GM12892 (cell line): Measurements from ENCODE around the gene CISD3.

Experiments
- POLR2A ChIP-seq: IDR thresholded peaks from 2 replicates; pipeline ENCODE4 v1.6.1; 2011; ENCODE audit warnings: low read depth, low read length, control low read depth
- POLR2AphosphoS5 ChIP-seq: IDR thresholded peaks from 2 replicates; pipeline ENCODE4 v1.6.1; 2011; ENCODE audit warnings: low read depth, low read length, control low read depth

DNA sequence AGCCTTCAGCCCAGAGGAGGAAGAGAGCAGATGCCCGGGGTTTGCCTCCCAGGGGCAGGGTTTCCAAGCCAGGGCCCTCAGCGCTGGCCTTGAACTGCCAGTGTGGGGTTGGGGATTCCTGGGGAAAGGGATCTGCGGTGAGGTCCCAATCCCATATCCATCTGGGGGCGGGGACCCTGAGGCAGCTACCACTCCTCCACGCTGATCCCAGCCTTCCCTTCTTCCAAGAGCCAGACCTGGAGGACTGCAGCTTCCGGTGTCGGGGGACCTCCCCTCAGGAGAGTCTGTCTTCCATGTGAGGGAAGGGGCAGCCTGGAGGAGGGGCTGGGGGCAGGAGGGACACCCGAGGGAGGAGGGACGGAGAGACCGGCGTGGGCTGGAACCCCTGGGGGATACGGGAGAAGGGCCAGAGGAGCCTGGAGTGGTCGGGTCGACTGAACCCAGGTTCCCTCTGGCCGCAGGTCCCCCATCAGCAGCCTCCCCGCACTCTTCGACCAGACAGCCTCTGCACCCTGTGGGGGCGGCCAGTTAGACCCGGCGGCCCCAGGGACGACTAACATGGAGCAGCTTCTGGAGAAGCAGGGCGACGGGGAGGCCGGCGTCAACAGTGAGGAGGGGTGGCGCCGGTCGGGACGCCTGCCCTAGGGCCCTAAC, 10.7 kb upstream of the CISD3 start:
- TF ChIP-seq POLR2A (no peak; the same call in 1 of the 2 replicates), POLR2AphosphoS5 (no peak)
